Astrocyte of the spinal cord (primary cell): ENCODE data around the gene RAP1B.
A peak's percentile ranks its signal among the peaks of the same experiment; 100 is the strongest.

ENCODE experiments used
- DNase-seq: peaks from one replicate; pipeline ENCODE4 v3.0.0; 2011; ENCODE audit warnings: low read depth, low spot score
- H3K4me3 ChIP-seq: 2 replicates; pipeline ENCODE4 v1.5.1; 2011; ENCODE audit warnings: low read depth, mild to moderate bottlenecking, low read length, moderate library complexity
- CTCF ChIP-seq: IDR thresholded peaks from 2 replicates; pipeline ENCODE4 v1.5.1; 2012; ENCODE audit warnings: low read depth, mild to moderate bottlenecking, low read length, inconsistent platforms
- in situ Hi-C: cut with HindIII; loops from 2 replicates; pipeline ENCODE4 v1.10.0; 2017; ENCODE audit warnings: low sequenced_read_pairs

RAP1B gene

DNA sequence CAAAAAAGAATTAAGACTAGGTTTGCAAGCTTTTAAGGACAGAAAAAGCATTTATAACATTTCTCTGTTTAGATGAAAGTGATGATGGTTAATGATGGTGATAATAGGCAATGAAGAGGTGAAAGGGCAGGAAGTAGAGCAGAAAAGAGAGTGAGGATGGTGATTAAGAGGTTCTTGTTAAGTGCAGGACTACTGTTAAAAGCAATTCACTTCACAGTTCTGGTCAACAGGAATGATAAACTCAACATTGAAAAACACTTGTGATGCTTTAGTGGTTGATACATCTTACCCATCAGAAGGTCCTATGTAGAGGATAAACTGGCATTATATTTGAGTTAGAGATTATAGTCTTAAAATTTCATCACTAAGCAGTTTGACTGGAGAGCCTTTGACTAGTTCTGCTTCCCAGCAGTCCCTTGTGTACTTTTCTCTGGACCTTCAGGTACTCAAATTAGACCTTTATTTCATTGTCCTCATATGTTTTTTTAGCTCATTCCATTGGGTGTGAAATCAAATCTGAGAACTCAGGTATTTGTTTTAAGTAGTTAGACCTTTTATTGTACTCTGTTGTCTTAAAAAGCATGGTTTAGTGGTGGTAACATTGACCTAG lies 10.9 kb downstream of the RAP1B start:
- in situ Hi-C loops: no loop called here
- no peak for DNase-seq
- H3K4me3 ChIP-seq: no peak overlapping the region

DNA sequence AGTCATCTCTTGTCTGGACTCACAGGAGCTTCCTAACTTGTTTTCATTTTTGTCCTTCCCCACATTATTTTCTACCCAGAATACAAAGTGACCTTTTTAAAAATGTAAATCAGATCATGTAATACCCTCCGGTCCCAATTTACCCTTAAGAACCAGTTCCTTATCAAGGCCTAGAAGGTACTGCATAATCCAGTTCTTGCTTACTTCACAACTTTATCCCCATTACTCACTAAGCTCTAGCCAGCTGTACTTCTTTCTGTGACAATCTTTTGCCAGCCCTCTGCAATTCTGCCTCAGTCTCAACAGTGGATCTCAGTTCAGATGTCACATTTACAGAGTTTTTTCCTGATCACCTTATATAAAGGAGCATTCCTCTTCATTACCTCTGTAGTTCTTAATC lies 11.6 kb downstream of the RAP1B start:
- in situ Hi-C loops: no loop called here
- no peak for DNase-seq
- no peak for TF ChIP-seq CTCF
- no peak overlapping the region for H3K4me3 ChIP-seq

More for the DNA sequence above, 10.9 kb downstream of the RAP1B start:
- no peak for TF ChIP-seq CTCF

DNA sequence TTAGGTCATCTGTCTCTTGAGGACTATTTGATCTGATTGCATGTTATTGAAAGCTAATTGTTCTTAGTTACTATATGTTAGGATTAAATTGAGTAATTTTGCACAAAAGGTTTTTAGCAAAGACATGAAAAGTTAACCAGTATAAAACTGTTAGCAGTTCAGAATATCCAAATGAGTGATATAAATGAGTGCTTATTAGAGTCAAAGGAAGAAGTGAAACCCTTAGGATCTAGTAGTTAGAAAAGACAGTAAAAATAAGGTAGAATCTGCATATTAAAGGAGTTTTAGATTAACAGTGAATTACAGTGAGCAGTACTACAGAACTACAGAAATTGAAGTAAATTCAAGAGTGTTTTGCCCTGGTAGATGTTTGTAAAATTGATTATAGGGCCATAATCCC lies 12.4 kb downstream of the RAP1B start:
- no peak for DNase-seq
- no peak for TF ChIP-seq CTCF
- H3K4me3 ChIP-seq: no peak overlapping the region
- in situ Hi-C loops: no loop called here

- peak; percentile 27 for DNase-seq
Observed at GRCh38 chr12:68623984-68624383, 13.3 kb downstream of the RAP1B start.

GRCh38 chr12:68624933-68625332 lies 14.2 kb downstream of the RAP1B start:
- in situ Hi-C loops: no loop called here
- no peak for TF ChIP-seq CTCF
- no peak for DNase-seq
- H3K4me3 ChIP-seq: no peak overlapping the region

More at GRCh38 chr12:68623984-68624383, 13.3 kb downstream of the RAP1B start:
- no peak overlapping the region for H3K4me3 ChIP-seq
- TF ChIP-seq CTCF: no peak
- in situ Hi-C loops: no loop called here

DNA sequence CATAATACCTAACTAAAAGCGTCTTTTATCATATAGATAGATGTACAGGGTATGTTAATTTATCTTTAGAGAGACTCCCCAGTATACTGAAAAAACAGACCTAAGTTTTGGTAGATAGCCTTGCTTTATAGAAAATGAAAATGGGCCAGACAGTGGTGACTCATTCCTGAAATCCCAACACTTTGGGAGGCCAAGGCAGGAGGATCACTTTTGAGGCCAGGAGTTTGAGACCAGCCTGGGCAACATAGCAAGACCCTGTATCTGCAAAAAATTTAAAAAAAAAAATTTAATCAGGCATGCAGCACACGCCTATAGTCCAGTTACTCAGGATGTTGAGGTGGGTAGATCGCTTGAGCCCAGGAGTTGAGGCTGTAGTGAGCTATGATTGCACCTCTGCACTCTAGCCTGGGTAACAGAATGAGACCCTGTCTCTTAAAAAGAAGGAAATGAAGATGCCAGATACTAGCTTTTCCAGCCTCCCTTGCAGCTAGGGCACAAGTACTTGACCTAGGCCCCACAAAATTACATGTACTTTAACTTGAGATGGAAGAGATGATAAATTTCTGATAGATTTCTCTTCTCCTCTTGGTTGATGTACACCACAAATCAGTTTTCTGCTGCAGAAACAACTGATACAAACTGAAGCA lies 17.1 kb downstream of the RAP1B start:
- DNase-seq: no peak
- H3K4me3 ChIP-seq: no peak overlapping the region
- no peak for TF ChIP-seq CTCF
- in situ Hi-C loops: no loop called here
